Measurements from ENCODE around the gene UNC93A. TPM values are rescaled to one million over a fixed set of nuclear protein-coding genes. Genes with fewer than 3 reads are reported as not detected.
A peak's percentile ranks its signal among the peaks of the same experiment; 100 is the strongest.

The UNC93A gene
- total RNA-seq, 1 donor, result not detected

- Histone ChIP-seq H3K27me3 (ENCODE audit: insufficient read depth, low read length) (no peaks in the 10 kb centered on the region), H3K4me3 (ENCODE audit: insufficient read depth, low read length) (no peak overlapping the region), H3K36me3 (ENCODE audit: insufficient read depth, low read length) (no peaks in the 10 kb centered on the region), H3K4me2 (ENCODE audit: insufficient read depth, low read length) (no peak overlapping the region), H3K79me2 (ENCODE audit: insufficient read depth, low read length) (no peaks in the 10 kb centered on the region), H4K20me1 (ENCODE audit: insufficient read depth, low read length) (no peaks in the 10 kb centered on the region), H3K9me3 (ENCODE audit: low read depth, low read length) (no peaks in the 10 kb centered on the region), H3K27ac (ENCODE audit: low read depth, low read length) (no peak overlapping the region), H3K4me1 (ENCODE audit: insufficient read depth, low read length) (no peaks in the 10 kb centered on the region), H2AFZ (ENCODE audit: low read length) (no peak overlapping the region)
- no peak for DNase-seq (ENCODE audit: insufficient read length, low spot score, missing footprints)
- no peak for TF ChIP-seq CTCF (IDR thresholded peaks at IDR 0.05; ENCODE audit: extremely low read depth, low read depth, low read length)
Measured at GRCh38 chr6:167330750-167331149, 39.6 kb downstream of the UNC93A start.

- Histone ChIP-seq H3K4me2 (ENCODE audit: insufficient read depth, low read length) (no peak overlapping the region), H3K4me3 (ENCODE audit: insufficient read depth, low read length) (no peak overlapping the region), H3K27me3 (ENCODE audit: insufficient read depth, low read length) (no peaks in the 10 kb centered on the region), H3K9me3 (ENCODE audit: low read depth, low read length) (no peaks in the 10 kb centered on the region), H3K4me1 (ENCODE audit: insufficient read depth, low read length) (no peaks in the 10 kb centered on the region), H4K20me1 (ENCODE audit: insufficient read depth, low read length) (no peaks in the 10 kb centered on the region), H3K27ac (ENCODE audit: low read depth, low read length) (no peak overlapping the region), H3K79me2 (ENCODE audit: insufficient read depth, low read length) (no peaks in the 10 kb centered on the region), H2AFZ (ENCODE audit: low read length) (no peak overlapping the region), H3K36me3 (ENCODE audit: insufficient read depth, low read length) (no peaks in the 10 kb centered on the region)
- TF ChIP-seq CTCF (IDR thresholded peaks at IDR 0.05; ENCODE audit: extremely low read depth, low read depth, low read length), result no peak
- DNase-seq (ENCODE audit: insufficient read length, low spot score, missing footprints), result no peak
Measured at GRCh38 chr6:167331565-167331964, 40.5 kb downstream of the UNC93A start.

- H3K4me1 ChIP-seq (ENCODE audit: insufficient read depth, low read length), result no peaks in the 10 kb centered on the region
- H3K9me3 ChIP-seq (ENCODE audit: low read depth, low read length), result peaks cover 3% of the 10 kb centered on the region
- no peak overlapping the region for H3K27ac ChIP-seq (ENCODE audit: low read depth, low read length)
- H3K36me3 ChIP-seq (ENCODE audit: insufficient read depth, low read length), result no peaks in the 10 kb centered on the region
- H3K79me2 ChIP-seq (ENCODE audit: insufficient read depth, low read length), result no peaks in the 10 kb centered on the region
- H3K27me3 ChIP-seq (ENCODE audit: insufficient read depth, low read length), result no peaks in the 10 kb centered on the region
- H2AFZ ChIP-seq (ENCODE audit: low read length), result no peak overlapping the region
- peak; percentile 43 for DNase-seq (ENCODE audit: insufficient read length, low spot score, missing footprints)
- H3K4me3 ChIP-seq (ENCODE audit: insufficient read depth, low read length), result no peak overlapping the region
- H4K20me1 ChIP-seq (ENCODE audit: insufficient read depth, low read length), result no peaks in the 10 kb centered on the region
- no peak overlapping the region for H3K4me2 ChIP-seq (ENCODE audit: insufficient read depth, low read length)
- TF ChIP-seq CTCF (IDR thresholded peaks at IDR 0.05; ENCODE audit: extremely low read depth, low read depth, low read length), result no peak
Measured at GRCh38 chr6:167336844-167337630, 45.9 kb downstream of the UNC93A start.

GRCh38 chr6:167337675-167338449 lies 46.7 kb downstream of the UNC93A start:
- peaks cover 3% of the 10 kb centered on the region for H3K9me3 ChIP-seq (ENCODE audit: low read depth, low read length)
- no peak overlapping the region for H3K4me3 ChIP-seq (ENCODE audit: insufficient read depth, low read length)
- no peak overlapping the region for H2AFZ ChIP-seq (ENCODE audit: low read length)
- no peak for TF ChIP-seq CTCF (IDR thresholded peaks at IDR 0.05; ENCODE audit: extremely low read depth, low read depth, low read length)
- H4K20me1 ChIP-seq (ENCODE audit: insufficient read depth, low read length), result no peaks in the 10 kb centered on the region
- H3K36me3 ChIP-seq (ENCODE audit: insufficient read depth, low read length), result no peaks in the 10 kb centered on the region
- H3K4me1 ChIP-seq (ENCODE audit: insufficient read depth, low read length), result no peaks in the 10 kb centered on the region
- no peak overlapping the region for H3K4me2 ChIP-seq (ENCODE audit: insufficient read depth, low read length)
- H3K27me3 ChIP-seq (ENCODE audit: insufficient read depth, low read length), result no peaks in the 10 kb centered on the region
- no peaks in the 10 kb centered on the region for H3K79me2 ChIP-seq (ENCODE audit: insufficient read depth, low read length)
- H3K27ac ChIP-seq (ENCODE audit: low read depth, low read length), result no peak overlapping the region
- DNase-seq (ENCODE audit: insufficient read length, low spot score, missing footprints), result peak; percentile 35
